Effector memory CD8-positive, alpha-beta T cell (primary cell): ENCODE data around the gene SIGLECL1.
"Not testable (repeated sequence)": the region's sequence is repeated elsewhere in the genome, so short reads cannot be mapped to it uniquely, and the experiment has no call there.

Experiments used
- ATAC-seq: fragments of 150-1000 bp; cut with Tn5 transposase; replicated peaks from 2 replicates; pipeline ENCODE4 v1.10.0; 2021; ENCODE audit warnings: mild to moderate bottlenecking, moderate library complexity
- DNase-seq, 3 experiments: peaks; one replicate each; pipeline ENCODE4 v3.0.0; 2021
- H3K27ac Mint-ChIP-seq, 2 donors: one replicate each; pipeline ENCODE4 v1.8.0; 2022; ENCODE audit warnings: mild to moderate bottlenecking in 2 of 2, mixed read lengths in 2 of 2, moderate library complexity in 2 of 2
- H3K27me3 Mint-ChIP-seq, 2 donors: one replicate each; pipeline ENCODE4 v1.8.0; 2022; ENCODE audit warnings: mixed read lengths in 2 of 2
- H3K36me3 Mint-ChIP-seq: one replicate; pipeline ENCODE4 v1.8.0; 2022; ENCODE audit warnings: mild to moderate bottlenecking, moderate library complexity, mixed read lengths; ENCODE audit not compliant: insufficient read depth
- H3K4me1 Mint-ChIP-seq, 2 donors: one replicate each; pipeline ENCODE4 v1.8.0; 2022; ENCODE audit warnings: low read depth in 2 of 2, mixed read lengths in 2 of 2
- H3K4me3 Mint-ChIP-seq, 2 donors: one replicate each; pipeline ENCODE4 v1.8.0; 2022; ENCODE audit warnings: mild to moderate bottlenecking in 2 of 2, mixed read lengths in 2 of 2, moderate library complexity in 2 of 2
- H3K9me3 Mint-ChIP-seq, 2 donors: one replicate each; pipeline ENCODE4 v1.8.0; 2022; ENCODE audit warnings: mixed read lengths in 2 of 2
- total RNA-seq, 9 experiments: gene quantifications; one replicate each; lab custom pipeline; 2026; lab: John Stamatoyannopoulos, UW

The SIGLECL1 gene
- total RNA-seq = 0 to 0.10 (median 0) reads per million in 9 experiments

GRCh38 chr19:51250786-51251467 is at the start of gene SIGLECL1:
Gene SIGLECL1, plus strand, starts transcription at chr19:51251080. Its CDS starts 12,993 bp downstream, at chr19:51264073.
- ATAC-seq (no peak), DNase-seq (no peak)
- no peaks in the 10 kb centered on the region for H3K36me3 Mint-ChIP-seq
- no peak within 1 kb of the TSS for H3K27ac Mint-ChIP-seq
- no peaks in the 10 kb centered on the region for H3K9me3 Mint-ChIP-seq
- peaks cover 0 to 31% of the 10 kb centered on the region in 2 donors for H3K27me3 Mint-ChIP-seq
- H3K4me1 Mint-ChIP-seq = peaks cover 0 to 8% of the 10 kb centered on the region in 2 donors
- no peak within 1 kb of the TSS for H3K4me3 Mint-ChIP-seq

GRCh38 chr19:51201712-51202111 is 49.2 kb upstream of the SIGLECL1 start:
- DNase-seq (no peak), ATAC-seq (no peak)
- Mint-ChIP-seq H3K27me3 (peaks cover 31 to 54% of the 10 kb centered on the region in 2 donors), H3K4me3 (no peak overlapping the region), H3K4me1 (no peaks in the 10 kb centered on the region), H3K27ac (no peak overlapping the region), H3K9me3 (no peaks in the 10 kb centered on the region), H3K36me3 (no peaks in the 10 kb centered on the region)

GRCh38 chr19:51203916-51204315 is 47.0 kb upstream of the SIGLECL1 start:
- ATAC-seq (no peak), DNase-seq (no peak)
- Mint-ChIP-seq H3K27ac (no peak overlapping the region), H3K9me3 (no peaks in the 10 kb centered on the region), H3K27me3 (peaks cover 38 to 70% of the 10 kb centered on the region in 2 donors), H3K4me1 (no peaks in the 10 kb centered on the region), H3K4me3 (no peak overlapping the region), H3K36me3 (no peaks in the 10 kb centered on the region)

- Mint-ChIP-seq H3K4me1 (no peaks in the 10 kb centered on the region), H3K27ac (no peak overlapping the region), H3K4me3 (no peak overlapping the region), H3K27me3 (peaks cover 37 to 69% of the 10 kb centered on the region in 2 donors), H3K36me3 (no peaks in the 10 kb centered on the region), H3K9me3 (no peaks in the 10 kb centered on the region)
- ATAC-seq = no peak
- no peak for DNase-seq
These were observed 46.6 kb upstream of the SIGLECL1 start for GRCh38 chr19:51204321-51204720.

GRCh38 chr19:51207747-51208146 is 43.1 kb upstream of the SIGLECL1 start:
- H3K9me3 Mint-ChIP-seq = no peaks in the 10 kb centered on the region
- peaks cover 0 to 3% of the 10 kb centered on the region in 2 donors for H3K4me1 Mint-ChIP-seq
- H3K4me3 Mint-ChIP-seq = no peak overlapping the region
- peaks cover 15 to 60% of the 10 kb centered on the region in 2 donors for H3K27me3 Mint-ChIP-seq
- DNase-seq (no peak), ATAC-seq (no peak)
- H3K27ac Mint-ChIP-seq = no peak overlapping the region
- no peaks in the 10 kb centered on the region for H3K36me3 Mint-ChIP-seq

- no peaks in the 10 kb centered on the region for H3K9me3 Mint-ChIP-seq
- H3K36me3 Mint-ChIP-seq = no peaks in the 10 kb centered on the region
- DNase-seq (no peak), ATAC-seq (no peak)
- peaks cover 12 to 47% of the 10 kb centered on the region in 2 donors for H3K27me3 Mint-ChIP-seq
- no peak overlapping the region for H3K27ac Mint-ChIP-seq
- no peak overlapping the region for H3K4me3 Mint-ChIP-seq
- H3K4me1 Mint-ChIP-seq = peaks cover 0 to 3% of the 10 kb centered on the region in 2 donors
These were observed 40.6 kb upstream of the SIGLECL1 start for GRCh38 chr19:51210191-51210784.

- H3K27me3 Mint-ChIP-seq = peaks cover 12 to 48% of the 10 kb centered on the region in 2 donors
- H3K36me3 Mint-ChIP-seq, ATAC-seq, H3K4me1 Mint-ChIP-seq, H3K9me3 Mint-ChIP-seq, H3K4me3 Mint-ChIP-seq, H3K27ac Mint-ChIP-seq, DNase-seq: not testable (repeated sequence)
These were observed 40.0 kb upstream of the SIGLECL1 start for GRCh38 chr19:51210874-51211361.

- Mint-ChIP-seq H3K27me3 (peaks cover 16 to 57% of the 10 kb centered on the region in 2 donors), H3K36me3 (no peaks in the 10 kb centered on the region), H3K9me3 (no peaks in the 10 kb centered on the region), H3K4me1 (peaks cover 0 to 3% of the 10 kb centered on the region in 2 donors), H3K27ac (no peak overlapping the region), H3K4me3 (no peak overlapping the region)
- no peak for DNase-seq
- ATAC-seq = no peak
These were observed 39.0 kb upstream of the SIGLECL1 start for GRCh38 chr19:51211833-51212232.

GRCh38 chr19:51219307-51219706 is 31.6 kb upstream of the SIGLECL1 start:
- no peaks in the 10 kb centered on the region for H3K4me1 Mint-ChIP-seq
- DNase-seq = no peak
- H3K36me3 Mint-ChIP-seq = peaks cover 2% of the 10 kb centered on the region
- no peak overlapping the region for H3K27ac Mint-ChIP-seq
- no peaks in the 10 kb centered on the region for H3K9me3 Mint-ChIP-seq
- ATAC-seq = no peak
- H3K27me3 Mint-ChIP-seq = peaks cover 43 to 88% of the 10 kb centered on the region in 2 donors
- no peak overlapping the region for H3K4me3 Mint-ChIP-seq

GRCh38 chr19:51219971-51220370 is 30.9 kb upstream of the SIGLECL1 start:
- Mint-ChIP-seq H3K4me3 (no peak overlapping the region), H3K27ac (no peak overlapping the region), H3K27me3 (peaks cover 43 to 95% of the 10 kb centered on the region in 2 donors), H3K4me1 (no peaks in the 10 kb centered on the region), H3K36me3 (peaks cover 2% of the 10 kb centered on the region), H3K9me3 (no peaks in the 10 kb centered on the region)
- DNase-seq (no peak), ATAC-seq (no peak)

- H3K9me3 Mint-ChIP-seq = no peaks in the 10 kb centered on the region
- no peak overlapping the region for H3K4me3 Mint-ChIP-seq
- ATAC-seq (no peak), DNase-seq (no peak)
- no peak overlapping the region for H3K27ac Mint-ChIP-seq
- peaks cover 2% of the 10 kb centered on the region for H3K36me3 Mint-ChIP-seq
- peaks cover 53 to 97% of the 10 kb centered on the region in 2 donors for H3K27me3 Mint-ChIP-seq
- H3K4me1 Mint-ChIP-seq = no peaks in the 10 kb centered on the region
These were observed 29.9 kb upstream of the SIGLECL1 start for GRCh38 chr19:51220996-51221395.

GRCh38 chr19:51224163-51224641 is 26.7 kb upstream of the SIGLECL1 start:
- DNase-seq = no peak
- H3K4me1 Mint-ChIP-seq = no peaks in the 10 kb centered on the region
- no peak for ATAC-seq
- H3K27me3 Mint-ChIP-seq = peaks cover 50 to 78% of the 10 kb centered on the region in 2 donors
- no peak overlapping the region for H3K4me3 Mint-ChIP-seq
- H3K36me3 Mint-ChIP-seq = no peaks in the 10 kb centered on the region
- no peaks in the 10 kb centered on the region for H3K9me3 Mint-ChIP-seq
- H3K27ac Mint-ChIP-seq = no peak overlapping the region

- H3K27ac Mint-ChIP-seq, H3K4me1 Mint-ChIP-seq, ATAC-seq, H3K36me3 Mint-ChIP-seq, DNase-seq, H3K9me3 Mint-ChIP-seq: not testable (repeated sequence)
- Mint-ChIP-seq H3K4me3 (peak within 1 kb of the TSS in 1 of 2 donors; percentile 40), H3K27me3 (peaks cover 46 to 74% of the 10 kb centered on the region in 2 donors)
These were observed 25.9 kb upstream of the SIGLECL1 start, which contains the start of gene CD33 for GRCh38 chr19:51224898-51225393. Gene CD33, plus strand, starts transcription at chr19:51225080. Its CDS starts 39 bp downstream, at chr19:51225119.
